CD8-positive, alpha-beta memory T cell (primary cell): ENCODE data around the gene MRPL23. TPM values are rescaled to one million over a fixed set of nuclear protein-coding genes. Genes with fewer than 3 reads are reported as not detected.

Experiments
- CTCF ChIA-PET: fragments of 350-600 bp; sonication (Branson Sonifier 250); formaldehyde crosslinking; loops from one replicate; lab custom pipeline; 2021; ENCODE audit warnings: antibody characterized with exemption; lab: Charles Lee
- POLR2A ChIA-PET: fragments of 350-600 bp; sonication (Branson Sonifier 250); formaldehyde crosslinking; loops from one replicate; lab custom pipeline; 2021; ENCODE audit warnings: antibody characterized with exemption; lab: Charles Lee
- DNase-seq, 5 donors: peaks; one replicate each; pipeline versions ENCODE4 v3.0.0 to v3.0.0-alpha.2; 2020 to 2022; ENCODE audit warnings: mixed read lengths in 1 of 5
- H3K27ac ChIP-seq: one replicate; pipeline ENCODE4 v1.7.0; 2013; ENCODE audit warnings: low read depth, mild to moderate bottlenecking, low read length, moderate library complexity
- H3K27me3 ChIP-seq: 2 replicates; pipeline ENCODE4 v1.7.0; 2013; ENCODE audit warnings: low read length, mild to moderate bottlenecking; ENCODE audit not compliant: insufficient read depth, poor library complexity, severe bottlenecking
- H3K36me3 ChIP-seq: 2 replicates; pipeline ENCODE4 v1.7.0; 2013; ENCODE audit warnings: mild to moderate bottlenecking, low read length, moderate library complexity; ENCODE audit not compliant: insufficient read depth
- H3K4me1 ChIP-seq: 2 replicates; pipeline ENCODE4 v1.7.0; 2013; ENCODE audit warnings: mild to moderate bottlenecking, low read length, moderate library complexity; ENCODE audit not compliant: insufficient read depth
- H3K4me3 ChIP-seq: 2 replicates; pipeline ENCODE4 v1.7.0; 2013; ENCODE audit warnings: mild to moderate bottlenecking, low read length
- H3K9me3 ChIP-seq: 2 replicates; pipeline ENCODE4 v1.7.0; 2013; ENCODE audit warnings: mild to moderate bottlenecking, low read length
- H3K27ac Mint-ChIP-seq, 8 donors: one replicate each; pipeline ENCODE4 v1.8.0; 2020 to 2021; ENCODE audit warnings: mixed read lengths in 8 of 8, mild to moderate bottlenecking in 6 of 8, inconsistent platforms in 3 of 8, moderate library complexity in 3 of 8
- H3K27me3 Mint-ChIP-seq, 2 donors: one replicate each; pipeline ENCODE4 v1.8.0; 2020 to 2021; ENCODE audit warnings: mixed read lengths in 2 of 2, mild to moderate bottlenecking in 1 of 2, moderate library complexity in 1 of 2
- H3K36me3 Mint-ChIP-seq, 3 donors: one replicate each; pipeline ENCODE4 v1.8.0; 2020 to 2021; ENCODE audit warnings: mixed read lengths in 3 of 3, inconsistent platforms in 1 of 3, mild to moderate bottlenecking in 1 of 3
- H3K4me1 Mint-ChIP-seq, 3 donors: one replicate each; pipeline ENCODE4 v1.8.0; 2020 to 2021; ENCODE audit warnings: mixed read lengths in 3 of 3, inconsistent platforms in 1 of 3, mild to moderate bottlenecking in 1 of 3
- H3K4me3 Mint-ChIP-seq, 7 donors: one replicate each; pipeline ENCODE4 v1.8.0; 2020 to 2021; ENCODE audit warnings: mixed read lengths in 7 of 7, mild to moderate bottlenecking in 6 of 7, moderate library complexity in 4 of 7, inconsistent platforms in 2 of 7
- H3K9me3 Mint-ChIP-seq, 5 donors: one replicate each; pipeline ENCODE4 v1.8.0; 2020 to 2022; ENCODE audit warnings: mixed read lengths in 5 of 5, mild to moderate bottlenecking in 3 of 5, moderate library complexity in 2 of 5, inconsistent platforms in 1 of 5
- polyA plus RNA-seq: library from polyadenylated mRNA; unstranded; fragments of 300-500 nt; fragmentation: Illumina TruSeq; gene quantifications from one replicate; pipeline ENCODE4 v1.2.3, GENCODE V29; 2021
- total RNA-seq, 2 experiments: library from RNA; stranded (reverse); gene quantifications; one replicate each; pipeline ENCODE4 v1.2.3, GENCODE V29; 2021

MRPL23 gene
- total and polyA plus RNA-seq, 3 experiments from 2014 or later: 9.3 to 129 (median 127) TPM

DNA sequence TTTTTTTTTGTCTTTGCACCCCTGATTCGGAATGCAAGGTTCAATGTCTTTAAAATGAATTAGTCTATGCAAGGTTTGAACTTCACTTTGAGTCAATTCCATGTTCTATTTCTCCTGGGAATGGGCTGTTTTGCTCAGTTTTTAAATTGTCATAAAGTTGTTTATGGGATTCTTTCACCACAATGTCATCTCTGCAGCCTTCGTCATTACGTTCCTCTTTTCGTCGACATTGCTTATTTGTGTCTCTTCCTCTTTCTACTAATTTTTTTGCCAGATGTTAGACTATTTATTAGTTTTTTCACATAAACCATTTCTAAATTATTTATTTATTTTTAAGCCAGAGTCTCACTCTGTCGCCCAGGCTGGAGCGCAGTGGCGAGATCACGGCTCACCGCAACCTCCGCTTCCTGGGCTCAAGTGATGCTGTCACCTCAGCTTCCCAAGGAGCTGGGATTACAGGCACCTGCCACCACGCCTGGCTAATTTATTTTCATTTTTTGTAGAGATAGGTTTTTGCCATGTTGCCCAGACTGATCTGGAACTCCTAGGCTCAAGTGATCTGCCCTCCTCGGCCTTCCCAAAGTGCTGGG, 34.7 kb upstream of the MRPL23 start:
- peaks cover 4% of the 10 kb centered on the region for H3K27me3 ChIP-seq
- no peaks in the 10 kb centered on the region for H3K36me3 ChIP-seq
- POLR2A ChIA-PET: no interaction called here
- no peaks in the 10 kb centered on the region for H3K9me3 ChIP-seq
- Mint-ChIP-seq H3K4me1 (peaks cover 6 to 27% (median 11%) of the 10 kb centered on the region in 3 donors), H3K27me3 (peaks cover 7 to 23% of the 10 kb centered on the region in 2 donors), H3K27ac (no peak overlapping the region), H3K36me3 (no peaks in the 10 kb centered on the region), H3K9me3 (no peaks in the 10 kb centered on the region), H3K4me3 (no peak overlapping the region)
- H3K4me3 ChIP-seq: no peak overlapping the region
- CTCF ChIA-PET: interaction anchor here (1.3 to 1.4 kb wide), 2 partner anchors 24 to 30 kb away, joined by 3 to 4 read pairs; no protein-coding TSS in a partner anchor
- DNase-seq: no peak
- H3K27ac ChIP-seq: no peak overlapping the region
- H3K4me1 ChIP-seq: peaks cover 4% of the 10 kb centered on the region

DNA sequence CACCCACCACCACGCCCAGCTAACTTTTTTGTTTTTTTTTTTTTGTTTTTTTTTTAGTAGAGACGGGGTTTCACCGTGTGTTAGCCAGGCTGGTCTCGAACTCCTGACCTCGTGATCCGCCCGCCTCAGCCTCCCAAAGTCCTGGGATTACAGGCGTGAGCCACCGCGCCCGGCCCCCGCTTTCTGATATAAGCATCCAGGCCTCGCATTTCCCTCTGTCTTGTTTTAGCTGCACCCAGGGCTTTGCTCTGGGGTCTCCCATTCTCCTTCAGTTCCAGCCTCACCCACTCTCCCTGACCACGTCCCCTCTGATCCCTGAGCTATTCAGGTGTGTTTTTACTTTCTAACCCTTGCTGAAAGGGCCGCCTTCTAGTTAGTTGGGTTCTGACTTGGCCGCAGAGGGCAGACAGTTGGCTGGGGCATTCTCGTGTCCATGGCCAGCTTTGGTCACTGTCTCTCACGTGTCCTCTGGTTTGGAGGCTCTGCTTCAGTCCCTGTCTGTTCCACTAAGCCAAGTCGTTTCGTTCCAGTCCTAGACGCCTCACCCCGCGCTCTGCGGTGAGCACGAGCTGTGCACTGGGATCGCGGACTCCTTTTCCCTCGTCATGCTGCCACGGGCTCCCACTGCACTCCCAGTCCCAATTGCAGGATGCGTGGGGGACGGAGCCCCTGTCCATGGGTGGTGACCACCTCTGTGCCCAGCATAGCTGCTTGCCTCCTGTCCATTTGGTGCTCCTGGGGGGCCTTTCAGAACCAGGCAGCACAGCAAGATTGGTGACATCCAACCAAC, 33.7 kb upstream of the MRPL23 start:
- Mint-ChIP-seq H3K27ac (no peak overlapping the region), H3K36me3 (no peaks in the 10 kb centered on the region), H3K4me3 (no peak overlapping the region), H3K4me1 (peaks cover 6 to 31% (median 12%) of the 10 kb centered on the region in 3 donors), H3K9me3 (no peaks in the 10 kb centered on the region), H3K27me3 (peaks cover 7 to 22% of the 10 kb centered on the region in 2 donors)
- ChIA-PET POLR2A (no interaction called here), CTCF (interaction anchor here (0.8 to 1.4 kb wide), 2 partner anchors 23 to 89 kb away, joined by 3 read pairs; no protein-coding TSS in a partner anchor)
- Histone ChIP-seq H3K27me3 (peaks cover 3% of the 10 kb centered on the region), H3K36me3 (no peaks in the 10 kb centered on the region), H3K27ac (no peak overlapping the region), H3K4me1 (peaks cover 4% of the 10 kb centered on the region), H3K9me3 (no peaks in the 10 kb centered on the region), H3K4me3 (no peak overlapping the region)
- no peak for DNase-seq

DNA sequence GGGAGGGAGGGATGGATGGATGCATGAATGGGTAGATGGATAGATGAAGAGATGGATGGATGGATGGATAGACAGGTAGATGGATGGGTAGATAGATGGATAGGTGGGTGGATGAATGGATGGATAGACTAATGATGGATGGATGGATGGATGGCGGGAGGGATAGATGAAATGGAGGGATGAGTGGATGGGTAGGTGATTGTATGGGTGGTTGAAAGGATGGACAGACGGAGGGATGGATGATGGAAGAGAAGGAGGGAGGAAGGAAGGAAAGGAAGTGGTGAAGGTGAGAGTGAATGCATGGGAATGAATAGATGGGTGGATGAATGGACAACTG, 31.4 kb upstream of the MRPL23 start:
- H3K4me3 ChIP-seq: no peak overlapping the region
- H3K4me1 ChIP-seq: peaks cover 4% of the 10 kb centered on the region
- H3K27ac ChIP-seq: no peak overlapping the region
- no peaks in the 10 kb centered on the region for H3K9me3 ChIP-seq
- no peak overlapping the region for H3K4me3 Mint-ChIP-seq
- H3K9me3 Mint-ChIP-seq: no peaks in the 10 kb centered on the region
- H3K36me3 Mint-ChIP-seq: no peaks in the 10 kb centered on the region
- ChIA-PET POLR2A (interaction anchor here (1.6 kb wide), 1 partner anchor 24 kb away, joined by 10 read pairs; the partner anchor contains the start of gene PRR33), CTCF (no interaction called here)
- no peak for DNase-seq
- peaks cover 4 to 15% of the 10 kb centered on the region in 2 donors for H3K27me3 Mint-ChIP-seq
- H3K27ac Mint-ChIP-seq: peak overlapping the region in 4 of 8 donors; percentile 2 to 48 (median 24)
- H3K36me3 ChIP-seq: no peaks in the 10 kb centered on the region
- H3K27me3 ChIP-seq: no peaks in the 10 kb centered on the region
- H3K4me1 Mint-ChIP-seq: peaks cover 6 to 36% (median 15%) of the 10 kb centered on the region in 3 donors

DNA sequence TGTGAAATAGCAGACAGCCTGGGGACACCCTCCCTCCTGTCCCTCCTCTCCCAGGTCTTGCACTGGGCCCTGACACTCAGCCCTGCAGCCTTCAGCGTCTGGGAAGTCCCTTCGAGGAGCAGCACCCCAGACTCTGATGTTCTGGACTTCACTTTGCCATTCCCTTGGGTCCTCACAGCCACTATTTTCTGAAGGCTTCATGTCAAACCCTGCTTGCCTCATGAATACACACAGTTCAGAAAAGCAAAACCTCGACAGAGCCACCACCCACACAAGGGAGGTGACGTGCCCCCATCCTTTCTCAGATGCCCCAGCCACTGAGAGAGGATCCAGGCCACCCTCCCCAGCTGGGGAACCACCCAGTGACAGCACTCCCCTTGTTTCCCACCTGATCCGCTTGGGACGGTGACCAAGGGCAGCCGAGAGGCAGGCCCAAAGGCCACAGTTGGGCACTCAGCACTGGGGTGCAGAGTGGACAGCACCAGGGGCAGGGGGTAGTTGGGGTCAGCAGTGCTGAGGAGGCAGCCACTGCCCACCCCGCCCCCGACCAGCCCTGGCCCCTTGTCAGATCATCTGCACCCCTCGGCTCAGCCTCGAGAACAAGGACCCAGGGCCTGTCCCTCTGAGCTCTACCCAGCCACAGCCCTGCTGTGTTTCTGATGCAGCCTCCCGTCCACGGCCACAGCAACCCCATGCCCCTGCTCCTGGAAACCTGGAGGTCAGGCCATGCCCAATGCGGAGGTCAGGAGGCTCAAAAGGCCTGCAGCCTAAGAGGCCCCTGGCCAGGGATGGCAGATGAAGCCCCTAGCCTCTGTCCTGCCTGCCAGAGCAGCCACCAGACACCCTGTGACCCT, 30.8 kb upstream of the MRPL23 start:
- POLR2A ChIA-PET: interaction anchor here (1.4 to 1.8 kb wide), 5 partner anchors 13 to 66 kb away, joined by 3 to 10 read pairs (median 7); partner anchors contain the start of genes LSP1 and PRR33
- Histone ChIP-seq H3K27me3 (no peaks in the 10 kb centered on the region), H3K4me3 (no peak overlapping the region), H3K27ac (no peak overlapping the region), H3K9me3 (no peaks in the 10 kb centered on the region), H3K4me1 (peaks cover 4% of the 10 kb centered on the region), H3K36me3 (no peaks in the 10 kb centered on the region)
- H3K36me3 Mint-ChIP-seq: no peaks in the 10 kb centered on the region
- no peaks in the 10 kb centered on the region for H3K9me3 Mint-ChIP-seq
- no peak for DNase-seq
- H3K27me3 Mint-ChIP-seq: peaks cover 4 to 14% of the 10 kb centered on the region in 2 donors
- peaks cover 6 to 39% (median 15%) of the 10 kb centered on the region in 3 donors for H3K4me1 Mint-ChIP-seq
- H3K27ac Mint-ChIP-seq: peak overlapping the region in 3 of 8 donors; percentile 29 to 83 (median 53)
- CTCF ChIA-PET: interaction anchor here (1.7 to 2.3 kb wide), 2 partner anchors 34 to 83 kb away, joined by 4 to 9 read pairs; no protein-coding TSS in a partner anchor
- no peak overlapping the region for H3K4me3 Mint-ChIP-seq

DNA sequence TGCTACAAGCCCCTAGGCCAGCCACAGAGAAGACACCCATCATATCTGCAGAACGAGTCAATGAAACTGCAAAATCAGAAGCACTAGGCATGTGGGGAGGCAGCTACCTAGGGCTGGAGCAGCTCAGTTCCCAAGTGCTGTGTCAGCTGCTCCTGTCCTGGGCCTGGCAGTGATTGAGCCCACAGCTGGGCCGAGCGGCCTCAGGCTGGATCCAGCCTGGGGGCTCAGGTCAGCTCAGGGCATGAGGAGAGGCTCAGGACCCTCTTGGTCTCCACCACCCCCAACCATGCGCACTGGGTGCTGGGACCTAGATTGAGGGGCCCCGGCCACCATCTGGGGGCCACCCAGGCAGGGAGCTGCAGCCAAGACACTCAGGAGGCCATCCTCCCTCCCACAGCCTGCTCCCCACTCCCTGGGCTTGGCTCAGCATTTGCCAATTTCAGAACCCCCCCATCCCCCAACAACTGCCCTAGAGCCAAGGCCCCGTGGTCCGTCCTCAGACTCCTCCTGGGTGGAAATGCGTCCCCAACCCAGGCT, 30.1 kb upstream of the MRPL23 start:
- H3K27ac Mint-ChIP-seq: peak overlapping the region in 3 of 8 donors; percentile 23 to 83 (median 53)
- DNase-seq: no peak

DNA sequence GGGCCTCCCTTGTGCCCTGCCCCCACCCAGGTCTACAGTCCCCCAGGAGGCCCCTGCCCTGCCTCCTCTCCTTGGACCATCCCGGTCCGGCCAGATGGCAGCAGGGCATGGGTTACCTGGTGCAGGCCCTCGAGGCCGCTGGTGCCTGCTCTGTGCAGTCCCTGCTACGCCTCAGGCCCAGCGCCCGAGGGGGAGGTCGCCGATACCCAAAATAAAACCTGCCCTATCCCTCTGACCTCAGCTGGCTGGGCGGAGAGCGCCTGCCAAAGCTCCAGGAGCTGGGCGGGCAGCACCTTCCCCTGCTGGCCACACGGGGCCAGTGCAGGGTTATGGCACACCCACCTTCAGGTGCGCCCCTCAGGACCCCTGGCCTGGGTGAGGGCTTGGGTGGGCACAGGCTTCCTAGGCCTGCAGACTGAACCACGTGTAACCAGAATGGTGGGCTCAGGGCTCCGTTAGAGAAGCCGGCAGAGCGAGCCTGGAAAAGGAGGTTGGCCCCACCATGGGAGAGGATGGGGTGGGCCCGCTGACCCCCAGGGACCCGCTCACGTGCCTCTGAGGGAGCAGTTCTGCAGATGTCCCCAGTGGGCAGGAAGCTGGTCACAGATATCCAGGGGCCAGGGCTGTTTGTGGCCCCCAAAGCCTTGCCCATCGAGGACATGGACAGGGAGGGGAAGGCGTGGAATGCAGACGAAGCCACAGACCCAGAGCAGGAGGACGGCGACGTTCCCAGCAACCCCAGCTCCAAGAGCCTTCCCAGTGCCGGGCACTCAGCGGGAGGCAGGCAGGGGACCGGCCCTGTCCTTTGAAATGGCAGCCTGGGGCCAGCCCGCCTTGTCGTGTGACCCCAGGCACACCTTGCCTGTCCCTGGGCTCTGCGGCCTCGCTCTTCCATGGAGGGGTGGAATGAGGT, 29.4 kb upstream of the MRPL23 start:
- DNase-seq: no peak
- H3K4me1 Mint-ChIP-seq: peaks cover 6 to 40% (median 16%) of the 10 kb centered on the region in 3 donors
- H3K4me3 Mint-ChIP-seq: peak overlapping the region in 1 of 7 donors; percentile 54
- ChIA-PET CTCF (interaction anchor here (0.8 to 2.3 kb wide), 3 partner anchors 27 to 85 kb away, joined by 3 to 9 read pairs (median 4); partner anchors contain the start of gene PRR33), POLR2A (interaction anchor here (0.9 to 1.8 kb wide), 6 partner anchors 12 to 75 kb away, joined by 3 to 10 read pairs (median 6); partner anchors contain the start of genes LSP1 and PRR33)
- no peaks in the 10 kb centered on the region for H3K9me3 ChIP-seq
- H3K36me3 ChIP-seq: no peaks in the 10 kb centered on the region
- H3K36me3 Mint-ChIP-seq: no peaks in the 10 kb centered on the region
- no peaks in the 10 kb centered on the region for H3K9me3 Mint-ChIP-seq
- peaks cover 4% of the 10 kb centered on the region for H3K4me1 ChIP-seq
- no peaks in the 10 kb centered on the region for H3K27me3 ChIP-seq
- H3K27me3 Mint-ChIP-seq: peaks cover 6 to 14% of the 10 kb centered on the region in 2 donors
- no peak overlapping the region for H3K4me3 ChIP-seq
- H3K27ac Mint-ChIP-seq: no peak overlapping the region
- H3K27ac ChIP-seq: no peak overlapping the region

More for the DNA sequence above, 30.1 kb upstream of the MRPL23 start:
- no peaks in the 10 kb centered on the region for H3K9me3 Mint-ChIP-seq
- Histone ChIP-seq H3K27ac (no peak overlapping the region), H3K27me3 (no peaks in the 10 kb centered on the region), H3K4me1 (peaks cover 4% of the 10 kb centered on the region), H3K4me3 (no peak overlapping the region), H3K9me3 (no peaks in the 10 kb centered on the region), H3K36me3 (no peaks in the 10 kb centered on the region)
- peaks cover 4 to 14% of the 10 kb centered on the region in 2 donors for H3K27me3 Mint-ChIP-seq
- peaks cover 6 to 39% (median 15%) of the 10 kb centered on the region in 3 donors for H3K4me1 Mint-ChIP-seq
- no peaks in the 10 kb centered on the region for H3K36me3 Mint-ChIP-seq
- POLR2A ChIA-PET: interaction anchor here (1.4 to 1.8 kb wide), 5 partner anchors 13 to 66 kb away, joined by 3 to 10 read pairs (median 7); partner anchors contain the start of genes LSP1 and PRR33
- H3K4me3 Mint-ChIP-seq: no peak overlapping the region
- CTCF ChIA-PET: interaction anchor here (0.8 to 2.3 kb wide), 3 partner anchors 26 to 84 kb away, joined by 3 to 9 read pairs (median 4); partner anchors contain the start of gene PRR33
